Erythroblast (primary cell): Measurements from ENCODE around the gene MMS22L.

Source experiments
- GATA1 ChIP-seq: IDR thresholded peaks from 2 replicates; pipeline ENCODE4 v1.6.1; 2011; ENCODE audit warnings: low read depth, mild to moderate bottlenecking, control low read depth, low read length, moderate library complexity
- POLR2A ChIP-seq: IDR thresholded peaks from 2 replicates; pipeline ENCODE4 v1.6.1; 2011; ENCODE audit warnings: mild to moderate bottlenecking, low read length

DNA sequence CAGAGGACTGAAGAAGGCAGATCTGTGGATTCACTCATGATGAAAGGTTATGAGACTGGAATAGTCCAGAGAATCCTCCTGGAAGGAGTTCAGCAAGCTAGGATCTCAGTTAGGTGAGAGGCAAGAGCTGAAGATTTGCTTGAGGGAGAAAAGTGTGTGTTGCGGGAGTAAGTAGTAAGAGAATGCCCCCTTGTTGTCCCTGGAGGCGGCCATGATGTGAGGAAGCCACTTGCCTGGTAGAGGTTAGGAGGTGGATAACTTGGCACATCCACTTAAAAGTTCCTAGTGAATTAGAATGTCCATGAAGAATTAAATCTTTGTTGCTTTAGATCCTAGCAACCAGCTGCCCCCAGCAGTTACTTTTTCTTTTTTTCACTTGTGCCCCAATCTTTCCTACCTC lies 162.5 kb downstream of the MMS22L start:
- TF ChIP-seq POLR2A (no peak), GATA1 (no peak)
